Astrocyte (in vitro differentiated cells and primary cell): ENCODE measurements around the gene SNPH. TPM values are rescaled to one million over a fixed set of nuclear protein-coding genes. Genes with fewer than 3 reads are reported as not detected.

Experiments
- DNase-seq: peaks from one replicate; pipeline ENCODE4 v3.0.0-alpha.2; 2010; ENCODE audit warnings: low read depth
- FAIRE-seq: peaks from 2 replicates; lab custom pipeline; 2011; peaks lifted over from hg19 to GRCh38; lab: Jason Lieb, UNC
- H2AFZ ChIP-seq: 2 replicates; pipeline ENCODE4 v1.6.0; 2012; ENCODE audit warnings: low read depth, low read length, inconsistent platforms
- H3K27ac ChIP-seq: 2 replicates; pipeline ENCODE4 v1.5.1; 2011; ENCODE audit warnings: low read depth, low read length, inconsistent platforms
- H3K27me3 ChIP-seq: 2 replicates; pipeline ENCODE4 v1.6.0; 2011; ENCODE audit warnings: low read length, inconsistent platforms; ENCODE audit not compliant: insufficient read depth
- H3K36me3 ChIP-seq: 2 replicates; pipeline ENCODE4 v1.5.1; 2011; ENCODE audit warnings: low read length, inconsistent platforms; ENCODE audit not compliant: insufficient read depth
- H3K4me1 ChIP-seq: 2 replicates; pipeline ENCODE4 v1.5.1; 2011; ENCODE audit warnings: low read length, inconsistent platforms; ENCODE audit not compliant: insufficient read depth
- H3K4me2 ChIP-seq: 2 replicates; pipeline ENCODE4 v1.6.0; 2012; ENCODE audit warnings: low read length, inconsistent platforms
- H3K4me3 ChIP-seq: 2 replicates; pipeline ENCODE4 v1.5.1; 2011; ENCODE audit warnings: low read depth, mild to moderate bottlenecking, low read length, inconsistent platforms; ENCODE audit not compliant: insufficient read depth
- H3K79me2 ChIP-seq: 2 replicates; pipeline ENCODE4 v1.6.0; 2012; ENCODE audit warnings: mild to moderate bottlenecking, low read length, inconsistent platforms; ENCODE audit not compliant: insufficient read depth
- H3K9ac ChIP-seq: 2 replicates; pipeline ENCODE4 v1.6.0; 2012; ENCODE audit warnings: mild to moderate bottlenecking, low read length, inconsistent platforms
- H3K9me3 ChIP-seq: 2 replicates; pipeline ENCODE4 v1.5.1; 2012; ENCODE audit warnings: low read depth, mild to moderate bottlenecking, low read length, inconsistent platforms; ENCODE audit not compliant: insufficient read depth
- H4K20me1 ChIP-seq: 2 replicates; pipeline ENCODE4 v1.6.0; 2012; ENCODE audit warnings: low read length, inconsistent platforms; ENCODE audit not compliant: insufficient read depth
- H3K27ac Mint-ChIP-seq: one replicate; pipeline ENCODE4 v1.8.0; 2021; ENCODE audit warnings: mild to moderate bottlenecking, mixed read lengths; ENCODE audit not compliant: unreplicated experiment
- H3K27me3 Mint-ChIP-seq: one replicate; pipeline ENCODE4 v1.8.0; 2021; ENCODE audit warnings: low read depth, mixed read lengths; ENCODE audit not compliant: unreplicated experiment
- H3K36me3 Mint-ChIP-seq: one replicate; pipeline ENCODE4 v1.8.0; 2021; ENCODE audit warnings: low read depth, mixed read lengths; ENCODE audit not compliant: unreplicated experiment
- H3K4me1 Mint-ChIP-seq: one replicate; pipeline ENCODE4 v1.8.0; 2021; ENCODE audit warnings: low read depth, mixed read lengths; ENCODE audit not compliant: unreplicated experiment
- H3K4me3 Mint-ChIP-seq: one replicate; pipeline ENCODE4 v1.8.0; 2021; ENCODE audit warnings: mild to moderate bottlenecking, moderate library complexity, mixed read lengths; ENCODE audit not compliant: unreplicated experiment
- H3K9me3 Mint-ChIP-seq: one replicate; pipeline ENCODE4 v1.8.0; 2021; ENCODE audit warnings: mild to moderate bottlenecking, mixed read lengths; ENCODE audit not compliant: unreplicated experiment
- EZH2 ChIP-seq: IDR thresholded peaks from 2 replicates; pipeline ENCODE4 v1.6.1; 2012; ENCODE audit warnings: mild to moderate bottlenecking, low read length, inconsistent platforms; ENCODE audit not compliant: insufficient read depth
- total RNA-seq: library from RNA; stranded (reverse); gene quantifications from 2 replicates; pipeline ENCODE4 v1.2.1, GENCODE V29; 2021
- TF ChIP-seq, protein P1 (sequence below): IDR thresholded peaks from 2 replicates; pipeline ENCODE4 v1.5.1; 2011; ENCODE audit warnings: low read depth, mild to moderate bottlenecking, inconsistent platforms, low read length, moderate library complexity; ENCODE audit not compliant: insufficient read depth

Gene SNPH
- total RNA-seq, 1 donor from 2014 or later = 7.9 TPM

DNA sequence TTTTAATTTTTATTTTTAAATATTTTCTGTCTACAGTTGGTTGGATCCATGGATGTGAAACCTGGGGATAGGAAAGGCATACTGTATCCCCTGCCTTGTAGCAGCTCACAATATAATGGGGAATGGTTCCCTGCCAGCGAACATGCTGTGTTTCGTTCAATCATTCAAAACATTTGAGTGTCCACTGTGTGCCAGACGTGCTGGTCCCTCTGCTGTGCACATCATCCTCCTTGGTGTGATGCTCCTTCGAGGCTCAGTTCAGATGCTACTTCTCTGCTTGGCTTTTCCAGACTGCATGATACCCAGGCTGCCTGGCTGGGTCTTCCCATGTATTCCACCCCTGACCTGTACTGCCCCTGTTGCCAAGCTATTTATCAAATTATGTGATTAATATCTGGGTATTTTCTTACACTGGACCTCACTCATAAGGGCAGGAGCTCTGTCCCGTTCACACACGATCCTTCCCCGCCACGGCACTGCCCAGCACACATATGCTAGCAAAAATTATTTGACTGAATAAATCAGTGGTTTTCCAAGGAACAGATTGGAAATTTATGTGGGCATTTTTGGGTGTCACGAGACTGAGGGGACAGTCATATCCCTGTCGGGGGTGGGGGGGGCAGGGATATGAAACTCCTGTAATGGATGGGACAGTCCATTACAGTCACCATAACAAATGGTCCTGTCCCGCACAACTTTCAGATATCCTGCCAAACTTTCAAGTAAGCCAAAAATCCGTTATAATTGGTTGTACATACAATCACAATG lies 57.9 kb downstream of the SNPH start:
- no peak overlapping the region for H3K4me3 Mint-ChIP-seq

DNA sequence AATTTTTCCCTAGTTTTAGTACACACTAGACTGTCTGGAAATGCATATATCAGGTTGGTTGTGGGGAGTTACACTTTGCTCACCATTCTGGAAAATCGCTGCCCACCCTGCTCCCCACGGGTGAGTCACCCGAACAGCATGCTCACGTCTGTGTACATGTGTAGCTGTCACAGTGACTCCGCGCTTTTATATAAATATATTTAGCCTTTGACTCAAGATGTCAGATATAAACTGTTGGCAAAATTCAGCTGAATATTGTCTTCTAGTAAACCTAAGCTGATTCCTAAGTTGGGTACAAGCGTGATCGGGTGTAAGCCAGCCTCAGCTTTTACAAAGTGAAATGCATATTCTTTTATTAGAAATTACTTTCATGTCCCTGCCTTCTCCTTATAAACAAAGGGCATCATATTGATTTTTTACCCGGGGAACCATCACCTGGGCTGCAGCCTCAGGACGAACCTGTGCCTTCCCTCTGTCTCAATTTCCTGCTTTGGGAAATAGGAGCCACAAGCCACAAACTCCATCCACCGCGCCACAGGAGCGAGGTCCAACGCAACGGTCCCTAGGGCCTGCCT lies 58.6 kb downstream of the SNPH start:
- H3K4me3 ChIP-seq = peak overlapping the region; percentile 86
- no peaks in the 10 kb centered on the region for H3K9me3 ChIP-seq
- H3K79me2 ChIP-seq = peaks cover 45% of the 10 kb centered on the region
- H3K4me1 ChIP-seq = peaks cover 48% of the 10 kb centered on the region
- Mint-ChIP-seq H3K4me3 (no peak overlapping the region), H3K36me3 (peaks cover 2% of the 10 kb centered on the region), H3K4me1 (peaks cover 14% of the 10 kb centered on the region), H3K27me3 (no peaks in the 10 kb centered on the region), H3K27ac (no peak overlapping the region), H3K9me3 (no peaks in the 10 kb centered on the region)
- H3K36me3 ChIP-seq = no peaks in the 10 kb centered on the region
- peak overlapping the region; percentile 95 for H3K4me2 ChIP-seq
- FAIRE-seq (no peak), DNase-seq (peak; percentile 73)
- peaks cover 34% of the 10 kb centered on the region for H4K20me1 ChIP-seq
- H2AFZ ChIP-seq = peak overlapping the region; percentile 77
- peak overlapping the region; percentile 99 for H3K9ac ChIP-seq
- TF ChIP-seq EZH2 = no peak
- TF ChIP-seq, protein P1, sequence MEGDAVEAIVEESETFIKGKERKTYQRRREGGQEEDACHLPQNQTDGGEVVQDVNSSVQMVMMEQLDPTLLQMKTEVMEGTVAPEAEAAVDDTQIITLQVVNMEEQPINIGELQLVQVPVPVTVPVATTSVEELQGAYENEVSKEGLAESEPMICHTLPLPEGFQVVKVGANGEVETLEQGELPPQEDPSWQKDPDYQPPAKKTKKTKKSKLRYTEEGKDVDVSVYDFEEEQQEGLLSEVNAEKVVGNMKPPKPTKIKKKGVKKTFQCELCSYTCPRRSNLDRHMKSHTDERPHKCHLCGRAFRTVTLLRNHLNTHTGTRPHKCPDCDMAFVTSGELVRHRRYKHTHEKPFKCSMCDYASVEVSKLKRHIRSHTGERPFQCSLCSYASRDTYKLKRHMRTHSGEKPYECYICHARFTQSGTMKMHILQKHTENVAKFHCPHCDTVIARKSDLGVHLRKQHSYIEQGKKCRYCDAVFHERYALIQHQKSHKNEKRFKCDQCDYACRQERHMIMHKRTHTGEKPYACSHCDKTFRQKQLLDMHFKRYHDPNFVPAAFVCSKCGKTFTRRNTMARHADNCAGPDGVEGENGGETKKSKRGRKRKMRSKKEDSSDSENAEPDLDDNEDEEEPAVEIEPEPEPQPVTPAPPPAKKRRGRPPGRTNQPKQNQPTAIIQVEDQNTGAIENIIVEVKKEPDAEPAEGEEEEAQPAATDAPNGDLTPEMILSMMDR = no peak
- no peaks in the 10 kb centered on the region for H3K27me3 ChIP-seq
- peak overlapping the region; percentile 99 for H3K27ac ChIP-seq

More for the DNA sequence above, 57.9 kb downstream of the SNPH start:
- Histone ChIP-seq H3K4me1 (peaks cover 52% of the 10 kb centered on the region), H3K27me3 (no peaks in the 10 kb centered on the region), H4K20me1 (peaks cover 27% of the 10 kb centered on the region), H3K9me3 (no peaks in the 10 kb centered on the region), H3K4me2 (peak overlapping the region; percentile 95), H3K4me3 (peak overlapping the region; percentile 86), H3K9ac (peak overlapping the region; percentile 99), H2AFZ (no peak overlapping the region), H3K36me3 (no peaks in the 10 kb centered on the region), H3K27ac (peak overlapping the region; percentile 99), H3K79me2 (peaks cover 38% of the 10 kb centered on the region)
- FAIRE-seq = no peak
- H3K4me1 Mint-ChIP-seq = peaks cover 14% of the 10 kb centered on the region
- H3K27ac Mint-ChIP-seq = no peak overlapping the region
- no peaks in the 10 kb centered on the region for H3K9me3 Mint-ChIP-seq
- TF ChIP-seq EZH2 = no peak
- TF ChIP-seq, protein P1 = no peak
- peaks cover under 1% of the 10 kb centered on the region for H3K27me3 Mint-ChIP-seq
- no peak for DNase-seq
- H3K36me3 Mint-ChIP-seq = peaks cover 2% of the 10 kb centered on the region
